ENCODE measurements around the gene CTR9.

DNA sequence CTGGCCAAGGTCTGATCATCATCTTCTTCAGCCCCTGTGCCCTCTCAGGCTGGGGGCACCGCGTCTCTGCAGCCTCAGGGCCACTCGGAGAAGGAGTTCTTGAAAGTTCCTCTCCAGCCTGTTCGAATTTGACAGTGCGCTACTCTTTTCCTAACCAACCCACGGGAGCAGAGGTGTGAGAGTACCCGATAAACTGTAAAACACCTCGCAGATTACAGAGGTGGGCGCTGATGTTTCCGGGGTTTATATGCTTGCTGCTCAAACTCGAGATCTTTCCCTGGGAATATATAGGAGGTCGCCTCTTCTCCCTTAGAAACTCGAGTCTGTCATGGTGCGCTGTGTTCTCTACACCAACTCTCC lies 515 bp downstream of the CTR9 start:
- TF ChIP-seq CTCF (IDR thresholded peaks at IDR 0.05; ENCODE audit: low read length): no peak
- no peak for TF ChIP-seq EZH2 (IDR thresholded peaks at IDR 0.05; ENCODE audit: borderline replicate concordance, low read length)

Data from OCI-LY1 (cell line).